Measurements from ENCODE around the gene HTR2C.

Gene HTR2C

GRCh38 chrX:114583646-114584374 is at the start of gene HTR2C:
Gene HTR2C, plus strand, starts transcription at chrX:114584086. Its CDS starts 142,851 bp downstream, at chrX:114726937.
- Histone ChIP-seq H3K27ac (ENCODE audit: low read depth, low read length) (no peak within 1 kb of the TSS), H3K27me3 (ENCODE audit: control insufficient read depth in 1 of 2, insufficient read depth in 2 of 2, low read length in 2 of 2) (peaks cover 54 to 60% of the 10 kb centered on the region in 2 donors), H3K9me3 (ENCODE audit: low read length) (no peaks in the 10 kb centered on the region), H3K9ac (ENCODE audit: low read length) (no peak within 1 kb of the TSS), H3K36me3 (ENCODE audit: insufficient read depth, low read length) (no peaks in the 10 kb centered on the region), H3K4me1 (ENCODE audit: insufficient read depth, low read length) (no peaks in the 10 kb centered on the region), H3K4me3 (ENCODE audit: low read depth in 1 of 2, low read length in 2 of 2) (no peak within 1 kb of the TSS)

DNA sequence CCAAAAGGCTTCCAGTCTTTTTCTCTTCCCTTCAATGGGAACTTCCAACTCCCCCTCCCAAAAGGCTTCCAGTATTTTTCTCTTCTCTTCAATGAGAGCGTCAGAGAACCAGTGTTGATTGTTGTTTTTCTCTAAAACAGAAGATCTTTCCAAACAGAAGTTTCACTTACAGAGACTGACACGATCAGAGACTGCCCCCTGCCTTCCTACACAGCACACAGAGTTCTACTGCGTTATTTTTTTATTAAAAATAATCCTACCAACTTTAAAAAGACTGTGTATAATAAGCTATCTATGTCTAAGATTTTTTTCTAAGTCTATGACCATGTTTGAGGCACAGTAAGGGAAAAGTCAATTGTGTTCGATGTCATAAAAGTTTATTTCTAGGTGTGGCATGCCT is 3.5 kb upstream of the HTR2C start:
- no peak overlapping the region for H3K9ac ChIP-seq (ENCODE audit: low read length)
- no peaks in the 10 kb centered on the region for H3K9me3 ChIP-seq (ENCODE audit: low read length)
- no peak overlapping the region for H3K4me3 ChIP-seq (ENCODE audit: low read depth in 1 of 2, low read length in 2 of 2)
- no peaks in the 10 kb centered on the region for H3K36me3 ChIP-seq (ENCODE audit: insufficient read depth, low read length)
- no peaks in the 10 kb centered on the region for H3K4me1 ChIP-seq (ENCODE audit: insufficient read depth, low read length)
- no peak overlapping the region for H3K27ac ChIP-seq (ENCODE audit: low read depth, low read length)
- peaks cover 50 to 51% of the 10 kb centered on the region in 2 donors for H3K27me3 ChIP-seq (ENCODE audit: control insufficient read depth in 1 of 2, insufficient read depth in 2 of 2, low read length in 2 of 2)

DNA sequence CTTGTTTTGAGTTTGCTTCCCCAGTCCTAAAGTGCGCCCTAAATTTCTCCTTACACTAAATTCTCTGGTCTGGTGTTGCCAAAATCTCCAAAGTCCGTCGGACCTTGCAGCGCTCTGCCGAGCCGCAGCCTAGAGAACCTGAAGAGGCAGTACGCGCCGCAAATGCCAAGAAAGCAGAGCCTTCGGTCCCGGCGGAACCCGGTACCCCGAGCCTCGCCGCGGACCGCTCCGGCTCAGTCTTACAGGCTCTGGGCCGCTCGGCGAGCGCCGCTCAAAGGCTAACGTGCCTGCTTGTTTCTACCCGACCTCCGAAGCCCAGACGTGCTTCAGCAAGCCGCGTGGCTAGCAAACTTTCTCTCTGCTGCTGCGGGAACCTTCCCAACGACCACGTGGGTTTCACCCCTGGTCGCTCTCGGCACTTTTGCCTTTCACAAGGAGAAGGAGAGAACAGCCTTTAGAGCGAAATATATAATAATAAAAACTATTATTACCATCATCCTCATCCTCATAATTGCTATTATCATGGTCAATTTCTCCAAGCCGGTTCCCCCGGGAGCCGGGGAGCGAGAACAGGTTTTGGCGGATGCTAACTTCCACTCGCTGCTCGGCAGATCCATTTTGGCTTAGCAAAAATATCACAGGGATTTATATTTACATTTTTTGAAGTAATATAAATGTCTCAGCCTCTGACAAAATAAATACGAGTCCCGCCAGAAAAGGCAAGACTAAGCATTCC is 2.2 kb upstream of the HTR2C start:
- H3K4me3 ChIP-seq (ENCODE audit: low read depth in 1 of 2, low read length in 2 of 2): no peak overlapping the region
- peaks cover 54 to 60% of the 10 kb centered on the region in 2 donors for H3K27me3 ChIP-seq (ENCODE audit: control insufficient read depth in 1 of 2, insufficient read depth in 2 of 2, low read length in 2 of 2)

DNA sequence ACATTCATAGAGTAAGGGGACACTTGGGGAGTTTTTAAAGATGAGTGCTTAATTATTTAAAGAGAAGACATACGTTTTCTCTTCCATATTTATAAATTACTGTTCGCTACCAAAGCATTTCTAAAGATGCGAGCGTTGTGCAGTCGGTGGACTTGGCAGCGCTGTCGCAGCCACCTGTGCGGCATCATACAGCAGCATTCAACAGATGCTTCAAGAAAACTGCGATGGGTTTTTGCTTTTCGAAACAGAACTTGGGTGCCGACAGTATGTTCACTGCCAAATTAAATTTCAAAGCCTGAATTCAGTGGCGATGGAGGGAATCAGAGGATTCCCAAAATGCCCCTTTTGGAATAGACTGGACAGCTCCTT is 1.6 kb upstream of the HTR2C start:
- Histone ChIP-seq H3K9ac (ENCODE audit: low read length) (no peak overlapping the region), H3K9me3 (ENCODE audit: low read length) (no peaks in the 10 kb centered on the region), H3K27me3 (ENCODE audit: control insufficient read depth in 1 of 2, insufficient read depth in 2 of 2, low read length in 2 of 2) (peaks cover 54 to 60% of the 10 kb centered on the region in 2 donors), H3K4me3 (ENCODE audit: low read depth in 1 of 2, low read length in 2 of 2) (no peak overlapping the region), H3K4me1 (ENCODE audit: insufficient read depth, low read length) (no peaks in the 10 kb centered on the region), H3K36me3 (ENCODE audit: insufficient read depth, low read length) (no peaks in the 10 kb centered on the region), H3K27ac (ENCODE audit: low read depth, low read length) (no peak overlapping the region)

More for the DNA sequence above, 2.2 kb upstream of the HTR2C start:
- Histone ChIP-seq H3K9ac (ENCODE audit: low read length) (no peak overlapping the region), H3K36me3 (ENCODE audit: insufficient read depth, low read length) (no peaks in the 10 kb centered on the region), H3K9me3 (ENCODE audit: low read length) (no peaks in the 10 kb centered on the region), H3K4me1 (ENCODE audit: insufficient read depth, low read length) (no peaks in the 10 kb centered on the region), H3K27ac (ENCODE audit: low read depth, low read length) (no peak overlapping the region)

- H3K27ac ChIP-seq (ENCODE audit: low read depth, low read length): no peak overlapping the region
- H3K9ac ChIP-seq (ENCODE audit: low read length): no peak overlapping the region
- no peaks in the 10 kb centered on the region for H3K4me1 ChIP-seq (ENCODE audit: insufficient read depth, low read length)
- H3K9me3 ChIP-seq (ENCODE audit: low read length): no peaks in the 10 kb centered on the region
- no peaks in the 10 kb centered on the region for H3K36me3 ChIP-seq (ENCODE audit: insufficient read depth, low read length)
- no peak overlapping the region for H3K4me3 ChIP-seq (ENCODE audit: low read depth in 1 of 2, low read length in 2 of 2)
- peaks cover 54 to 60% of the 10 kb centered on the region in 2 donors for H3K27me3 ChIP-seq (ENCODE audit: control insufficient read depth in 1 of 2, insufficient read depth in 2 of 2, low read length in 2 of 2)
Measured at GRCh38 chrX:114582698-114583395, 1.0 kb upstream of the HTR2C start.

DNA sequence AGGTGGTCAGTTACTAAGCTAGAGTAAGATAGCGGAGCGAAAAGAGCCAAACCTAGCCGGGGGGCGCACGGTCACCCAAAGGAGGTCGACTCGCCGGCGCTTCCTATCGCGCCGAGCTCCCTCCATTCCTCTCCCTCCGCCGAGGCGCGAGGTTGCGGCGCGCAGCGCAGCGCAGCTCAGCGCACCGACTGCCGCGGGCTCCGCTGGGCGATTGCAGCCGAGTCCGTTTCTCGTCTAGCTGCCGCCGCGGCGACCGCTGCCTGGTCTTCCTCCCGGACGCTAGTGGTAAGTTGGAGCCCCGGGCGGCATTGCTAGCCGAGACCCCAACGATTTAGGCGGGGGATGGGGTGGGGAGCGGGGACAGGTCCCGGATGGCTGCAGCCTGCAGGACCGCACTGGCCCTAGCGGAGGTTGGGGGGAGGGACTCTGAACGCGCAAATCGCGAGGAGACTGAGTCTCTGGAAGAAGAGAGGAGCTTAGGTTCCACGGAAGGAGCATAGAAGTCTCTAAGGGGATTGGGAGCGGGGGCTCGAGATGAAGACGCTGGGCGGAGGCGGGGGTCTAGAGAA is 573 bp downstream of the HTR2C start:
- Histone ChIP-seq H3K4me1 (ENCODE audit: insufficient read depth, low read length) (no peaks in the 10 kb centered on the region), H3K27ac (ENCODE audit: low read depth, low read length) (no peak overlapping the region), H3K9me3 (ENCODE audit: low read length) (no peaks in the 10 kb centered on the region), H3K36me3 (ENCODE audit: insufficient read depth, low read length) (no peaks in the 10 kb centered on the region), H3K9ac (ENCODE audit: low read length) (no peak overlapping the region), H3K4me3 (ENCODE audit: low read depth in 1 of 2, low read length in 2 of 2) (no peak overlapping the region), H3K27me3 (ENCODE audit: control insufficient read depth in 1 of 2, insufficient read depth in 2 of 2, low read length in 2 of 2) (peaks cover 54 to 60% of the 10 kb centered on the region in 2 donors)

- H3K27ac ChIP-seq (ENCODE audit: low read depth, low read length): no peak overlapping the region
- no peaks in the 10 kb centered on the region for H3K36me3 ChIP-seq (ENCODE audit: insufficient read depth, low read length)
- no peak overlapping the region for H3K9ac ChIP-seq (ENCODE audit: low read length)
- peaks cover 53 to 58% of the 10 kb centered on the region in 2 donors for H3K27me3 ChIP-seq (ENCODE audit: control insufficient read depth in 1 of 2, insufficient read depth in 2 of 2, low read length in 2 of 2)
- no peaks in the 10 kb centered on the region for H3K9me3 ChIP-seq (ENCODE audit: low read length)
- H3K4me3 ChIP-seq (ENCODE audit: low read depth in 1 of 2, low read length in 2 of 2): no peak overlapping the region
- H3K4me1 ChIP-seq (ENCODE audit: insufficient read depth, low read length): no peaks in the 10 kb centered on the region
Measured at GRCh38 chrX:114584983-114585842, 1.3 kb downstream of the HTR2C start.

GRCh38 chrX:114591121-114591520 is 7.2 kb downstream of the HTR2C start:
- Histone ChIP-seq H3K9ac (ENCODE audit: low read length) (no peak overlapping the region), H3K27me3 (ENCODE audit: control insufficient read depth in 1 of 2, insufficient read depth in 2 of 2, low read length in 2 of 2) (peaks cover 0 to 5% of the 10 kb centered on the region in 2 donors), H3K4me3 (ENCODE audit: low read depth in 1 of 2, low read length in 2 of 2) (no peak overlapping the region), H3K9me3 (ENCODE audit: low read length) (no peaks in the 10 kb centered on the region), H3K4me1 (ENCODE audit: insufficient read depth, low read length) (no peaks in the 10 kb centered on the region), H3K36me3 (ENCODE audit: insufficient read depth, low read length) (no peaks in the 10 kb centered on the region), H3K27ac (ENCODE audit: low read depth, low read length) (no peak overlapping the region)

DNA sequence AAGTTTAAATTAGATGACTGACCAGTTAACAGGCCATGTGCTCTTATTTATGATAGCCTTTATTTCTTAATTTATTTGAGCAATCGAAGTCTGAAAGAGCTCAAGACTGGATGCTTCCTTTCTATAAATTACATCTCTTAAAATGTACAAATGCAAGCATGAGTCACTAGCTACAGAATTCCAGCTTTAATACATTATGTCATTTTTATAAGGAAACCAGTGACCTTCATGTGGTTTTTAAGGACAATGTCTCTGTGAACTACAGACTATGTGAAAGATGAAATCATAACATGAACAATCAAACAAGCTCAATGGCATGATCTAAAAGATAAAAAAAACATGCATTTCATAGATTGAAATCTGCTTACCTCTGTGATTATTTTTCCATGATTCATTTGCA is 15.4 kb downstream of the HTR2C start:
- no peak overlapping the region for H3K9ac ChIP-seq (ENCODE audit: low read length)
- H3K4me1 ChIP-seq (ENCODE audit: insufficient read depth, low read length): no peaks in the 10 kb centered on the region
- peaks cover 0 to 5% of the 10 kb centered on the region in 2 donors for H3K27me3 ChIP-seq (ENCODE audit: control insufficient read depth in 1 of 2, insufficient read depth in 2 of 2, low read length in 2 of 2)
- H3K9me3 ChIP-seq (ENCODE audit: low read length): no peaks in the 10 kb centered on the region
- no peaks in the 10 kb centered on the region for H3K36me3 ChIP-seq (ENCODE audit: insufficient read depth, low read length)
- no peak overlapping the region for H3K4me3 ChIP-seq (ENCODE audit: low read depth in 1 of 2, low read length in 2 of 2)
- no peak overlapping the region for H3K27ac ChIP-seq (ENCODE audit: low read depth, low read length)

DNA sequence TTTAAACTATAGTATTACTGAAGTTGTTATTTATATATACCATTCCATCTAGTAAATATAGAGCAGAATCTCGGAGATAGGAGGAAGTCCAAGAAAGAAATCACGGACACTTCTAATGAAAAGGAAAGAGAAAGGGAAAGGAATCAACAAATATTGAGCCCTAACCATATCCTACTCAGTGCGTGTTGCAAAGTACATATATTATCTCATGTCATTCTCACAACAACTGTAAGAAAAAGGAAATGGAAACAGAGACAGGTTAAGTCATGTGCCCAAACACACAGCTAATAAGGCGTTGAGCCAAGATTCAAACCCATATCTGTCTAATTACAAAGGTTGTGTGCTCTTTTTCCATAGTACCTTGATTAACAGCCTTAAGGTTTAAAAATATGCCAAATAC is 16.0 kb downstream of the HTR2C start:
- no peak overlapping the region for H3K4me3 ChIP-seq (ENCODE audit: low read depth in 1 of 2, low read length in 2 of 2)
- H3K9ac ChIP-seq (ENCODE audit: low read length): no peak overlapping the region
- H3K4me1 ChIP-seq (ENCODE audit: insufficient read depth, low read length): no peaks in the 10 kb centered on the region

More for the DNA sequence above, 16.0 kb downstream of the HTR2C start:
- H3K27me3 ChIP-seq (ENCODE audit: control insufficient read depth in 1 of 2, insufficient read depth in 2 of 2, low read length in 2 of 2): peaks cover 0 to 5% of the 10 kb centered on the region in 2 donors
- no peaks in the 10 kb centered on the region for H3K36me3 ChIP-seq (ENCODE audit: insufficient read depth, low read length)
- H3K27ac ChIP-seq (ENCODE audit: low read depth, low read length): no peak overlapping the region
- no peaks in the 10 kb centered on the region for H3K9me3 ChIP-seq (ENCODE audit: low read length)
